Measurements from ENCODE around the gene BDKRB2. TPM values are rescaled to one million over a fixed set of nuclear protein-coding genes. Genes with fewer than 3 reads are reported as not detected.

Gene BDKRB2
- total RNA-seq, 1 donor from 2014 or later, result 10.1 TPM

DNA sequence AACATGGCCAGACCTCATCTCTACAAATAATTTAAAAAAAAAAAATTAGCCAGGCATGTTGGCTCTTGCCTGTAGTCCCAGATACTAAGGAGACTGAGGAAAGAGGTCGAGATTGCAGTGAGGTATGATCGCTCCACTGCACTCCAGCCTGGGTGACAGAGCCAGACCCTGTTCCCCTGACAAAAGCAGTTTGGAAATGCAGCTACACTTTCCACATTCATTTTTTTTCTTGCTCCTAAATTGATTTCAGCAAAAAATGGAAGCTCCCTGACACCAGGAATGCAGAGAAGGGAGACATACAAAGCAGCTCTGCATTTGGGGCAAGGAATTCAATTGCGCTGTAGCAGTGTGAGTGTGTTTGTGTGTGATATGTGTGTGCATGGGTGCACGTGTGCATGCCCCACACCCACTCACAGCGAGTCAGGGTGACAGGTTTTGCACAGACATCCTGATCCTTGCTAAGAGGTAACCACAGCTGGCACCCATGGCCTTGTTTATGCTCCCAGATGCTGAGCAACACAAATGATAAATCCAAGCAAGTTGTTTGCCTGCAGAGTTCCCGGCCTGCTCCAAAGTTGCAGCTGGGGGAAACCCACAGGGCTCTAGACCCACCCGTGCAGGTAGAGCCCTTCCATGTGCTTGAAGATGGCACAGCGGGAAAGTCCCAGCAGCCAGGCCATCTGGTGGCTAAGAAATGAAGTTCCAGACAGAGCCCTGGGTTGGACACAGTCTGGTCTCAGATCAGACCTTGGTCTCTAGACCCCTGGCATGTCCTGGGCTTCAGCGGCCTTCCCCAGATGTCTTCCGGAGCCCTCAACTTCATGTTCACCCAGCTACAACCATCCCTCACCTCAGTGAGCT, 25.9 kb upstream of the BDKRB2 start:
- no peak overlapping the region for H3K27ac Mint-ChIP-seq
- no peak for DNase-seq (ENCODE audit: low spot score in 2 of 2, unreplicated experiment in 2 of 2)
- no peaks in the 10 kb centered on the region for H3K9me3 Mint-ChIP-seq
- peaks cover 51% of the 10 kb centered on the region for H3K4me1 Mint-ChIP-seq
- H3K4me3 Mint-ChIP-seq, result no peak overlapping the region
- TF ChIP-seq, protein P1, sequence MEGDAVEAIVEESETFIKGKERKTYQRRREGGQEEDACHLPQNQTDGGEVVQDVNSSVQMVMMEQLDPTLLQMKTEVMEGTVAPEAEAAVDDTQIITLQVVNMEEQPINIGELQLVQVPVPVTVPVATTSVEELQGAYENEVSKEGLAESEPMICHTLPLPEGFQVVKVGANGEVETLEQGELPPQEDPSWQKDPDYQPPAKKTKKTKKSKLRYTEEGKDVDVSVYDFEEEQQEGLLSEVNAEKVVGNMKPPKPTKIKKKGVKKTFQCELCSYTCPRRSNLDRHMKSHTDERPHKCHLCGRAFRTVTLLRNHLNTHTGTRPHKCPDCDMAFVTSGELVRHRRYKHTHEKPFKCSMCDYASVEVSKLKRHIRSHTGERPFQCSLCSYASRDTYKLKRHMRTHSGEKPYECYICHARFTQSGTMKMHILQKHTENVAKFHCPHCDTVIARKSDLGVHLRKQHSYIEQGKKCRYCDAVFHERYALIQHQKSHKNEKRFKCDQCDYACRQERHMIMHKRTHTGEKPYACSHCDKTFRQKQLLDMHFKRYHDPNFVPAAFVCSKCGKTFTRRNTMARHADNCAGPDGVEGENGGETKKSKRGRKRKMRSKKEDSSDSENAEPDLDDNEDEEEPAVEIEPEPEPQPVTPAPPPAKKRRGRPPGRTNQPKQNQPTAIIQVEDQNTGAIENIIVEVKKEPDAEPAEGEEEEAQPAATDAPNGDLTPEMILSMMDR (IDR thresholded peaks at IDR 0.05; ENCODE audit: unreplicated experiment), result no peak
- H3K27me3 Mint-ChIP-seq (ENCODE audit: low read depth), result peaks cover 3% of the 10 kb centered on the region
- H3K36me3 Mint-ChIP-seq, result no peaks in the 10 kb centered on the region

DNA sequence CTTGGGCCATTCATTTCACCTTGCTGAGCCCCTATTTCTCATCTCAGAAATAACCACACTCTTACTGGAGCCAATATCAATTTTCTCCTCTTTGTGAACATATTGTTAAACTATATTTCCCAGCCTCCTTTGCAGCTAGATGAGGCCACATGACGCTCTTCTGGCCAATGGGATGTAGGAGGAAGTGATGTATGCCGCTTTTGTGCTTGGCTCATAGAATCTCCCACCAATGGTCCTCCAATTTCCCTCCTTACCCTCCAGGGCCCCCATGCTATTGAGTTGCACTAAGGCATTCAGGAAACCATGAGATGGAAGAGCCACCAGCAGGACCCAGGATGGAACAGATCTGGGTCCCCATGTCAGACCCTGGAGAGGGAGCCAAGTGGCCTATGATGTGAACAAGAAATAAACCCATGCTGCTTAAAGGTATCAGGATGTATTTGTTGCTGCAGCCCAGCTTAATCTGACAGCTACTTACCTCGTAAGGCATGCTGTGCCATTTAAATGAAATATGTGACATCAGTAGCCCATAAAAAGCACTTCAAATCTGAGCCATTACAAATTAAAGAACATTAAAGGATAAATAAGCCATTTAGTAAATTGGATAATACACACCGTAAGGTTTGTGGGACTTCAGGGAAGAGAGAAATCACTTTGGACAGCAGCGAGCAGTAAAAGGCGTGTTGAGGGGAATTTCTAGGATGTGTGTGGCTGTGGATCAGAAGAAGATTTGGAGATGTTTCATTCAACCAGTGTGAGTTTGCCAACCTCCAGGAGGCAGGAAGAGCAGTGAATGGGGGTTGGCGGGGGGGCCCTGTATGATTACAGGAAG, 24.4 kb upstream of the BDKRB2 start:
- no peaks in the 10 kb centered on the region for H3K36me3 Mint-ChIP-seq
- H3K4me1 Mint-ChIP-seq, result peaks cover 43% of the 10 kb centered on the region
- no peak for DNase-seq (ENCODE audit: low spot score in 2 of 2, unreplicated experiment in 2 of 2)
- TF ChIP-seq, protein P1 (IDR thresholded peaks at IDR 0.05; ENCODE audit: unreplicated experiment), result no peak
- H3K27me3 Mint-ChIP-seq (ENCODE audit: low read depth), result no peaks in the 10 kb centered on the region
- H3K4me3 Mint-ChIP-seq, result no peak overlapping the region
- no peak overlapping the region for H3K27ac Mint-ChIP-seq
- H3K9me3 Mint-ChIP-seq, result no peaks in the 10 kb centered on the region

DNA sequence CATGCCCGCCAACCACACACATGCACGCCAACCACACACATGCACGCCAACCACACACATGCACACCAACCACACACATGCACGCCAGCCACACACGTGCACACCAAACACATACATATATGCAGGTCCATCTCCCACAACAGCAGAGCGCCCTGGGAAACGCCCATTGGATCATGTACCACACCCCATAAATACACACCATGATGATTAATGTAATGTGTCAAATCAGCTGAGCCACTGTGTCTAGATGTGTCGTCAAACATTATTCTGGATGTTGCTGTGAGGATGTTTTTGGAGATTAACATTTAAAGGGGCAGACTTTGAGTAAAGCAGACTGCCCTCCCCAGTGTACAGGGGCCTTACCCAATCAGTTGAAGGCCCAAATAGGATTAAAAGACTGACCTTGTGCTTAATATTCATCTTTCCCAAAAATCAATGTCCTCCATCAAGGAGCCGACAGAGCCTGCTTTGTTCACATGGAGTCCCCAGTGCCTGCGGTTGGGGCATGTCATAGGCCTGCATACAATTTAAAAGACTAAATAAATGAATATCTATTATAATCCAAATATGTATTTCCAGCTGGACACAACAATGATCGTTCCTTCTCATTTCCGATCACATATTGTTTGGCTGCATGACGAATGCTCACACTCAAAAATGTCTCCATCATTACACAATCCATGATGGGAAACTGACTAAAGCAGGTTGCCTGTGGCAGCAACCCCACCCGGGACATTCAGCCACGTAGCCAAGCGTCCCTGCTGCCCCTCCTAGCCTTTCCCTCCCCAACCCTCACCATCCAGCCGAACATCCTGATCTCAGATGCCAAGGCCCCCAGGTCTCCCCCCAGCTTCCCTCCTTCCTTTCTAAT, 23.2 kb upstream of the BDKRB2 start:
- peaks cover 36% of the 10 kb centered on the region for H3K4me1 Mint-ChIP-seq
- no peaks in the 10 kb centered on the region for H3K9me3 Mint-ChIP-seq
- no peak for DNase-seq (ENCODE audit: low spot score in 2 of 2, unreplicated experiment in 2 of 2)
- no peaks in the 10 kb centered on the region for H3K27me3 Mint-ChIP-seq (ENCODE audit: low read depth)
- no peaks in the 10 kb centered on the region for H3K36me3 Mint-ChIP-seq
- H3K4me3 Mint-ChIP-seq, result no peak overlapping the region
- no peak overlapping the region for H3K27ac Mint-ChIP-seq
- TF ChIP-seq, protein P1 (IDR thresholded peaks at IDR 0.05; ENCODE audit: unreplicated experiment), result no peak

DNA sequence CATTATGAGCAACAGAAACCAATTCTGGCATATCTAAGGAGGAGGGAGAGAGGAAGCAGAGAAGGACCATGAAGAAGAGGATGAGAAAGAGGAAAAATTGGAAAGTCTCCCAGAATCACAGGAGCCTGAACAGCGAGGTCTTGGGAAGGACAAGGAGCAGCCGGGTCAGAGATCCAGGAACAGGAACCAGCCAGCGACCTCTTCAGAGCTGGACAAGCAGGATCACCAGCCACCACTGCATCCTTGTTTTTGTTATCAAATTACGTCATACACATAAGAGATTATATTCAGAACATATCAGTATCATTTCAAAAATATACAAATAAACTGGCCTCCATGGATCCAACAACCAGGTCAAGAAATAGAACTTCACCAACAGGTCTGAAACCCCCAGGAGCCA, 22.1 kb upstream of the BDKRB2 start:
- DNase-seq (ENCODE audit: low spot score in 2 of 2, unreplicated experiment in 2 of 2), result no peak
- Mint-ChIP-seq H3K36me3 (no peaks in the 10 kb centered on the region), H3K27ac (no peak overlapping the region), H3K4me3 (no peak overlapping the region), H3K4me1 (peaks cover 29% of the 10 kb centered on the region), H3K9me3 (no peaks in the 10 kb centered on the region), H3K27me3 (ENCODE audit: low read depth) (no peaks in the 10 kb centered on the region)
- TF ChIP-seq, protein P1 (IDR thresholded peaks at IDR 0.05; ENCODE audit: unreplicated experiment), result no peak

DNA sequence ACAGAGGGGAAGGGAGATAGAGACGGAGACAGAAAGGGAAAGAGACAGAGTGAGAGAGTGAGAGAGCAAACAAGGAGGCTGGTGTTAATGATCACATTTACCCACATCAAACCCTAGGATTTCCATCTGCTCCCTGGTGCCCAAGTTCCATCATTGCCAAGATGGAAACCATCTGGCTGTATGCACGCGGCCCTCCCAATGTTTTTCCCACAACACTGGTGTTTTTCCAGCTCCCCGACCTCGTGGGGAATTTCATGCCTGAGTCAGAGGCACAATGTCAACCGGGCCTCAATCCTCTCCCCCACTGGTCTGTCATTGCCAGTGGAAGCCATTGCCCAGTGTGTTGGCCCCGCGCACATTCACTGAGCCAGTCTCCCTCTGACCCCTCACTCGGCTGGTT, 19.9 kb upstream of the BDKRB2 start:
- peaks cover 29% of the 10 kb centered on the region for H3K4me1 Mint-ChIP-seq
- peak overlapping the region; percentile 18 for H3K27ac Mint-ChIP-seq
- H3K9me3 Mint-ChIP-seq, result no peaks in the 10 kb centered on the region
- no peak for DNase-seq (ENCODE audit: low spot score in 2 of 2, unreplicated experiment in 2 of 2)
- no peaks in the 10 kb centered on the region for H3K36me3 Mint-ChIP-seq
- no peaks in the 10 kb centered on the region for H3K27me3 Mint-ChIP-seq (ENCODE audit: low read depth)
- TF ChIP-seq, protein P1 (IDR thresholded peaks at IDR 0.05; ENCODE audit: unreplicated experiment), result no peak
- no peak overlapping the region for H3K4me3 Mint-ChIP-seq
